IPS-NIHi7 (cell line): ENCODE data around the gene SLC39A13.
A peak's percentile ranks its signal among the peaks of the same experiment; 100 is the strongest.

ENCODE experiments used
- DNase-seq: peaks from one replicate; pipeline ENCODE4 v3.0.0; 2012; ENCODE audit warnings: mixed read lengths; ENCODE audit errors: extremely low spot score

The SLC39A13 gene

DNA sequence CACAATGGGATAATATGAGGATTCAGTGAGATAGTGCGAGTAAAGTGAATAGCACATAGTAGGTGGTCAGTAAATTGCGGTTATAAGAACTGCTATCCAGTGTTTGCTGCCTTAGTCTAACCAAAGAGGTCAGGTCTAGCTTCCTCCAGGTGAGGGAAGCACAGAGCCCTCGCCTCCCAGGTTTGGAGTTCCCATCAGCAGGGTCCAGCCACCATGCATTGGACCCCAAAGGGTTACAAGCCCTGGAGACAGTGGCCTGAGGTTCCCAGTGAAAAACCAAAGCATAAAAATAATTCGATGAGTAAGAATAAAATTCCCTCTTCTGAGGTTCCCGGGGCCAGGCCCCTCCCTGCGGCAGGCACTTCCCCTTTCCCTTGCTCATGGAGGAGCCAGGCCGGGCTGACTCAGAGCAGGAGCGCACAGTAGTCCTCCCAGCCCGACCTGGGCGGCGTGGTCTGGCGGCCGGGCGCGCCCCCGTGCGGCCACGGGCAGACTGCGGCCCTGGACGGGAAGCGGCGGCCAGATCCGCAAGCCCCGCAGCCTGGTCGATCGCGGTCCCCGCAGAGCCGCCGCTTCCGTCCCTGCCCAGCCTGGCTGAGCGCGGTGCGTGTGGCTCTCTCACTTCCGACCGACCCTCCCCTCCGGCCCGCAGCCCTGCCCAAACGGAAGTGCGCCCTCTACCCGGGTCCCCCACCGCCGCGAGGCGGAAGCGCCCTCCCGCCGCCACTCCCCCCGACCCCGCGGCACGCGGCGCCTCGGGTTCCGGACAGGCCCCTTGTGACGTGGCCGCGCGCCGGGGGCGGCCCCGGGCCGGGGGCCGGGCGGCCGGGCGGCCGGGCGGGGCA lies at the start of gene SLC39A13:
SLC39A13 (plus strand) TSS at position 845 of the 845 bp plus-strand sequence. CDS start 1,505 bp downstream, outside the sequence.
- peak; percentile 97 for DNase-seq

DNA sequence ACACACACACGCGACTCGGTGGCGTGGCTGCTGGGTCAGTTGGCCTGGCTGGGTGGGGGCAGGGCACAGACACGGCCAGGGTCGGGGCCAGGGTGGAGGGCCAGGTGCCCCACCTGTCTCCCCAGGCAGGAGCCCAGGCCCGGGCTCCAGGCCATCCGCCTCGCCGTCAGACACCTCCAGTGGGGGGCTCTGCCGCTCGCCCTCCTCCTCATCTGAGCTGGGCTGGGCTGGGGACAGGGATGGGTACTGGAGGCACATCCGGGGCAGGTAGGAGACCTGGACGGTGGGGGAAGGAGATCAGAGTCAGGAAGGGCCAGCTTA lies 49.7 kb upstream of the SLC39A13 start:
- DNase-seq = no peak

GRCh38 chr11:47359162-47359561 lies 49.2 kb upstream of the SLC39A13 start:
- no peak for DNase-seq

- no peak for DNase-seq
Measured at GRCh38 chr11:47359586-47359985, 48.8 kb upstream of the SLC39A13 start.

- DNase-seq = no peak
Measured at GRCh38 chr11:47360341-47360740, 48.0 kb upstream of the SLC39A13 start.

GRCh38 chr11:47361419-47361818 lies 47.0 kb upstream of the SLC39A13 start:
- DNase-seq = no peak

DNA sequence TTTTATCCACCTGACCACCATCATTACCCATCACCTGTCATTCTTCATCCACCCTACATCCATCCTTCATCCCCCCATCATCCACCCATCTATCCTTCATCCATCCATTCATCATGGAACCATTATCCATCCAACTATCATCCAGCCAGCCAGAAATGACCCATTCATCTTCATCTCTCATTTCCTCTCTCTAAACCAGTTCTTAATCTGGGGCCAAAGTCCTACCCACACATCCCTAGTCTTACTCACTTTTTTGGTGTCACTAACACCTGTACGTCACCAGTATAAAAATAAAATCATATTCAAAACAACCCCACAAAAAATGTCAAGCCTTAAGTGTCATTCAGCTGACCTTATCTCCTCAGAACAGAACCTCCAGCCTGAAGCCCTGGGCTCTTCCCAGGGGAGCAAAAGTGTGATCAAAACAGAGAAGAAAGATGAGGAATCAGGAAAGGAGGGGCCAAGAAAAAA lies 42.3 kb upstream of the SLC39A13 start:
- no peak for DNase-seq

DNA sequence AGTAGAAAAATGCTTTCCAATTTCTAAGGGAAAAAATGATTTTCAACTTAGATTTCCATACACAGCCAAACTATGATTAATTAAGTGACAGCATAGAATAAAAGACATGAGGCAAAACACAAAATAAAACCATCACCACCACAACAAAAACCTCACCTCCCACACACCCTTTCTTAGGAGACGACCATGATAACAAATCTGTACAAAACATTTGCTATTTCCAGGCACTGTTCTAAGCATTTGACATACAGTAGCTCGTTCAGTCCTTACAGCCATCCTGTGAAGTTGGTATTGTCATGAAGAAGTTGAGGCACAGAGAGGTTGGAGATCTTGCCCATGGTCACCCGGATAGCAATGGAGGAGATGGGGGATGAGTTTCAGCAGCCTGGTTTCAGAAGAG lies 38.7 kb upstream of the SLC39A13 start:
- no peak for DNase-seq

DNA sequence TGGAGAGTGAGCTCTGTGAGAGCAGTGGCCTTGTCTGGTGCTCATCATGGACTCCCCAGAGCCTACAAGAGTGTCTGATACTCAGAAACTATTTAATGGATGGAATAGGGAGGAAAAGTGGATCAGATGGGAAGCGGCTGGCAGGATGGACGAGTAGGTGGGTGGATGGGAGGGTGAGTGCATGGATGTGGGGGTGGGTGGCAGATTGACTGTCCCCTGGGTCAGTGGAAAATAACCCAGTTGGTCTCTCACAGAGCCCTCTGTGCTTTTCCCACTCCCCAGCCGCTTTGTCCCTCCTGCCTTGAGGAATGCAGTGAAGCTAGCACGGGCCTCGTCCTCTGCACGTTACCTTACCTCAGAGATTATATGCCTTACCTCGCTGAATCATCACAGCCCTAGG lies 36.0 kb upstream of the SLC39A13 start:
- DNase-seq = no peak

DNA sequence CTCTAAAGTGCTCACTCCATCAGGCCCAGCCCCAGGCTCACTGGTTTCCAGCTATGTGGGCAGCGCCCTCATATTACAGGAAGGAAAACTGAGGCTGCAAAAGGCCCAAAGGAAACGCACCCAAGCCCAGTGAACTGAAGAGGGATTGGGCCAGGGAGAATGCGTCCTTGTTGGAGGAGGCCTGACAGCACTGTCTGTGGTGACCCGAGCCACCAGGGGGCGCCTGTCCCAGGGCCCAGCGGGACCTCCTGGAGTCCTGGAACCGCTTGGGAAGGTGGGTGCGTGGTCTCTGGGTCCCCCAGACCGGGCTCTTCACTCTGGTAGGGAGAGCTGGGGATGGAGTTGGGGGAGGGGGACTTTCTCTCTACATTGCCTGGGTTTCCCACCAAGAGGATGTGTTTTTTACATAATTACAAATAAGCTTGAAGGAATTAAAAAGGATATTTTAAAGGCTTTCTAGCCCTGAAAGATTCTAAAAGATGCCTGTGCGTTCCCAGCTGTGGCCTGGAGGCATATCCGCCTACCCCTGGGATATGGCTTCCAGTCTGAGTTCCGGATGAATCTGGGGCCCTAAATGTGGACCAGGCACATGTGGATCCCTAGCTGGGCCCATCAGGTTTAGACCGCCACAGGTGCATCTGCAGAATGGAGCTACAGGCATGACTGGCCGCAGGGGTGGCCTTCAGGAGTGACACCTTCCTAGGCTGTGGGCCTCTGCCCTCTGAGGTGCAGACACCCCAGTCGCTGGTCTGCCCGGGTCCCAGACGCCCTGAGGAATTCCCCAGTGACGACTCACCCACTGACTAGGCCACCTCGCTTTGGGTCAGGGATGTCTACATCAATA lies 34.3 kb upstream of the SLC39A13 start:
- DNase-seq = peak; percentile 95

DNA sequence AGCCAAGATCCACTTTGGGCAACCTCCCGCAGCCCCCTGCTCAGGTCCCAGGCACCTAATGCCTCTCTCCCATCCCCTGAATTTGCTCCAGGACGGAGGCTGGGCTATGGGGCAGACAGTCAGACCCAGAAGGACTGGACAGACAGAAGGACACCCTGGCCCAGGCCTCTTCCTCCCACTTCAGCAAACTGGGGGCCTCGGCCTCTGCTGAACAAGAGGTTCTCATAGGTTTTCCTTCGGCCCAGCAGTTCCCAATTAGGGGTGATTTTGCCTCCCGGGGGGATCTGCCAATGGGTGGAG lies 33.7 kb upstream of the SLC39A13 start:
- no peak for DNase-seq

DNA sequence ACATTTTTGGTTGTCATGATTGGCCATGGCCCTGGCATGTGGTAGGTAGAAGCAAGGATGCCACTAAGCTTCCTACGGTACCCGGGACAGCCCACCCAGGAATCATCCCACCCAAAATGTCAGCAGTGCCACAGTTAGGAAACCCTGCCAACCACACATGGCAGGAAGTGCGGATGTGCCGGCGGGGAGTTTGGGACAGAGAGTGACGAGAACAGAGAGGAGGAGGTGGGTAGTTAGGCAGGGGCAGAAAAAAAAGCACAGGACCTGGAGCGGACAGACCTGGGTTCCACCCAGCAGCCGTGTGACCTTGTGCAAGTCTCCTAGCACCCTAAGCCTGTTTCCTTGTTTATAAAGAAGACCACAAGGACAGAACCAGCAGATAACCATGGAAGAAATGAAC lies 33.4 kb upstream of the SLC39A13 start:
- no peak for DNase-seq

DNA sequence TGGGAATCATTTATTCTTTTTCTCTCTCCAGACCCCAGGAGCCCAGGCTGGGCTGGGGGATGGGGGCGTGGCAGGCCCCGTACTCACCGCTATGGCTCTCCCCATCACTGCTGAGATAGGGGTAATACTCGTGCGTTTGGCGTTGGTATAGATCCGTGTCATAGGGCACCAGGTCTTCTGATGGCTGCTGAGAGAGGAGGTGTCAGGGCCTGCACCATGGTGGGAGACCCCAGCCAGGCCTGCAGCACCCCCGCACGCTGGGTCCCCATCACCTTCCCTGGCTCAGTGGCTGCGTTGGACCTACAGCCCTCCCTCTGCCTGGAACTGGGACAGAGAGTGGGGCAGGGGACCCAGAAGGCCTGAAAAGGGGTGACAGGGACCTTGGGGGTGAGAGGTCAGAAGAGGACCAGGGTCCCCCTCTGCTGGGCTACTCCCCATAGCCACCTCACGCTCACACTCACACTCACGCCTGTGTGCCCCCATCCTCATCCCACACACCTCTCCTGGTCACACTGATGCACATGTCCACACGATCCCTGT lies 32.8 kb upstream of the SLC39A13 start:
- DNase-seq = no peak

DNA sequence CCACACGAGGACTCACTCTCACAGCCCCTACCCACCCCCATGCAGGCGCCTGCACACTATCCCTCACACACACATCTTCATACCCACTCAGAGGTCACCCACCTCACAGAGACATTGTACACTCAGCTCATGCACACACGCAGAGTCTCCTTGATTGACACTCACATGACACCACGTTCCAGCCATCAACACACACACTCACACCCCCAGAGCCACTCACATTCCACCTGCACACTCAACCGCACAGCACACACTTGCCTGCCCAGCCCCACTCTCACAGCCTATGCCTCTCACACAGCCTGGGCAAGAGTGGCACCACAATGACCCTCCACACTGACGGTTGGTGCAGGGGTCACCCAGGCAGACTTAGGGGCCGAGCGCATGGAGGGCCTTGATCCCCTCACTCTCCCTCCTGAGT lies 32.3 kb upstream of the SLC39A13 start:
- DNase-seq = no peak

GRCh38 chr11:47376525-47377371 lies 31.6 kb upstream of the SLC39A13 start:
- no peak for DNase-seq

DNA sequence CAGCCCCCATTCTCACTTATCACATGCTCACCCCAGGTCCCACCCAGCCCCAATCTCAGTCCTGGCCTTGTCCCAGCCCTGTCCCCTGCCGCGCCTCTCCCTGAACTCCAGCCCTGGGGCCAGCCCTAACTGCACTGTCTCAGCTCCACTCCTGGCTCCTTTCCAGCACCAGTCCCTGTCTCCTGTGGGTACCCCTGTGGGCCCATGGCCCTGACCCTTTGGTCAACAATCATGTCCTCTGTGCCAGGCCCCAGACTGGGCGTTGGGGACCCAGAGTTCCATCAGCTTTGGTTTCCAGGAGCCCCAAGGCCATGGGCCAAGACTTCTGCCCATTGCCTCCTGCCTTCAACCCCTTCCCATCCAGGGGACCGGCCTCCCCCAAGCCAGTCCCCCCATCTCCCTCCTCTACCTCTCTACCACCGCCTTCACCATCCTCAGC lies 30.8 kb upstream of the SLC39A13 start:
- no peak for DNase-seq

DNA sequence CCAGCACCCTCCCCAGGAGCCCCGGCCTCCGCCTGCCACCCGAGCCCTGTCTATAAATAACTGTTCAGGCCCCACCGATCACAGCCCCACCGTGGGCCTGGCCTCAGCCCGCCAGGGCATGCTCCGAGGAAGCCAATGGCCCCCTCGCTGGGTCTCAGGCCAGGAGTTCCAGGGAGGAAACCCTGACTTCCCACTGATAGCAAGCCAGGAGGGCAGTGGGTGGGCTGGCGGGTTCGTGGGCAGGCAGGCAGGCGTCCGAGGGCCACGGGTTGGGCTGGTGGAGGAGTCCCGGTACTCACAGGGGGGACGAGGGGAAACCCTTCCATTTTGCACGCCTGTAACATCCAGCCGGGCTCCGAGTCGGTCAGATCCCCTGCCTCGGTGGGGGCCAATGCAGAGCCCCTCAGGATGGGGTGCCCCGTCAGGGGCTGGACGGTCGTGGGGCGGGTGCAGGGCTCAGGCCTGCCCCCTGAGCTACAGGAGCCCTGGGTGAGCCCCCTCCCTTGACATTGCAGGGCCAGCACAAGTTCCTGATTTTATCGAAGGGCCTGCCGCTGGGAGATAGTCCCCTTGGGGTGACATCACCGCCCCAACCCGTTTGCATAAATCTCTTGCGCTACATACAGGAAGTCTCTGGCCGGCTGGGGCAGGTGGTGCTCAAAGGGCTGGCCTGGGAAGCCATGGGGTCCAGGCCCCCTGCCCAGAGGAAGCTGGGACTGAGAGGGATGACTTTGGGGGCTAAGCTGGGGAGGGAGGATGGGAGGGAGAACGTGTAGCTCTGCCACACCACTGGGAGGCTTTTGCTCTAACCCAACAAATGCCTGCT lies 30.2 kb upstream of the SLC39A13 start, which contains the start of gene SPI1:
SPI1 (minus strand) TSS at position 538 of the 826 bp plus-strand sequence; CDS start at position 344, 194 bp downstream.
- no peak for DNase-seq

DNA sequence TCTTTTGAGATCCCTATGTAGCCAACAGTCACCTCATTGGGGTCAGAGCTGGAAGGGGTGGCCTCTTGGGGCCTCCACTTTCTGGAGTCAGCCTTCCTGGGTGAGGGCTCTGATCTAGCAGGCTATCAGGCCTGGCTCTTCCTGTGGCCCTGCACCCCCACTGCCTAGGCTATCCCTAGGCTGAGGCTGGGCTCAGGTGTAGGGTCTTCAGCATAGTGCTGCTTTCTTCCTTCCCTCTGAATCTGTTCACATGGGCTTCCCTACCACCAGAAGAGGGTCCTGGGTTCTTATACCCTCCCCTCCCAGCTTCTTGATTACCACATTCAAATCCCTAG lies 29.6 kb upstream of the SLC39A13 start:
- no peak for DNase-seq

DNA sequence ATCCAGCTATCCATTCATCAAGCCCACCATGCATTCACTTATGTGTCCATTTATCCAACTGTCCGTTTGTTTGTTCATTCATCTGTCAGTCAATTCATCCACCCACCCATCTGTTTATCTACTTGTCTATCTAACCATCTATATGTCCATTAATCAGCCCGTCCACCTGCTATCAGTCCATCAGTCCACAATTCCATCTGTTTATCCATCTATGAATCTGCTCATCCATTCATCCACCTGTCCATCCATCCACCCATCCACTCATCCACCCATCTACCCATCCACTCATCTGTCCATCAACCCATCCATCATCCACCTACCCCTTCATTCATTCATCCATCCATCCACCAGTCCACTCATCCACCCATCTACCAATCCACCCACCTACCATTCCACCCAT lies 29.1 kb upstream of the SLC39A13 start:
- DNase-seq = no peak

DNA sequence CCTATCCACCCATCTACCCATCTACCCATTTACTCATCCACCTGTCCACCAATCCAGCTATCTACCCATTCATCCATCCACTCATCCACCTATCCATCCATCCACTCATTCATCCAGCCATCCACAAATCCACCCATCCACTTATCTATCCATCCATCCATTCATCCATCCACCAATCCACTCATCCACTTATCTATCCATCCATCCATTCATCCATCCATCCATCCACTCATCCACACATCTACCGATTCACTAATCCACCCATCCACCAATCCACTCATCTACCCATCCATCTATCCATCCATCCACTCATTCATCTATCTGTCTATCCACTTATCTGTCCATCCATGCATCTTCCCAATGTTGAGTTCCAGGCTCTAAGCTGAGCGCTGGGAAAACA lies 28.3 kb upstream of the SLC39A13 start:
- DNase-seq = no peak

DNA sequence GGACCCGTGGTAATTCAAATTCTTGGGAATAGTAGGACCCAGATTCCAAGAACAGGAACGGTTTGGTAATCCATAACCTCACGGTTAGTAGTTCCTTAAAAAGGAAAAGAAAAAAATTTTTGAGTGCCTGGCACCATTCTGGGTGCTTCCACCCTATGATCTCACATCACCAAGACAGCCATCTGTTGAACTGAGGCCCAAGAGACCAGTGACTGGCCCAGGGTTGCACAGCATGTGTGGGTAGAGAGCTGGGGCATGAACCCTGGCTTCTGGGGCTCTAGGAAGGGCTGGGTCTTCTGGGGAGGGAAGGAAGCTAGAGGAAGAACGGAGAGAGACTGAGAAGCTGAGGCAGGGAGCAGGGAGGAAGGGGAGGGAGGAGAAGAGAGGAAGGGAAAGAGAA lies 25.3 kb upstream of the SLC39A13 start:
- DNase-seq = no peak
